DMS153 treated with DMSO at 0.1 percent for 48 hours (cell line): ENCODE results near the gene SLC16A12.
"Not testable (repeated sequence)": the region's sequence is repeated elsewhere in the genome, so short reads cannot be mapped to it uniquely, and the experiment has no call there.

Experiments used
- DNase-seq: peaks from one replicate; lab custom pipeline; 2025; ENCODE audit not compliant: unreplicated experiment; lab: John Stamatoyannopoulos, UW

SLC16A12 gene

GRCh38 chr10:89475125-89475524 lies 60.3 kb downstream of the SLC16A12 start:
- DNase-seq: no peak

GRCh38 chr10:89474452-89474851 lies 60.9 kb downstream of the SLC16A12 start:
- DNase-seq: no peak

- DNase-seq: no peak
These were observed 64.1 kb downstream of the SLC16A12 start for GRCh38 chr10:89471110-89471809.

- no peak for DNase-seq
These were observed 64.8 kb downstream of the SLC16A12 start for GRCh38 chr10:89470628-89471027.

- no peak for DNase-seq
These were observed 65.9 kb downstream of the SLC16A12 start for GRCh38 chr10:89469517-89469916.

- DNase-seq: no peak
These were observed 67.0 kb downstream of the SLC16A12 start for GRCh38 chr10:89468191-89468965.

GRCh38 chr10:89466599-89467035 lies 68.8 kb downstream of the SLC16A12 start:
- peak; percentile 57 for DNase-seq

- no peak for DNase-seq
These were observed 70.2 kb downstream of the SLC16A12 start for GRCh38 chr10:89465196-89465595.

GRCh38 chr10:89463846-89464537 lies 71.4 kb downstream of the SLC16A12 start:
- DNase-seq: no peak

GRCh38 chr10:89458784-89459183 lies 76.6 kb downstream of the SLC16A12 start:
- no peak for DNase-seq

- no peak for DNase-seq
These were observed 77.1 kb downstream of the SLC16A12 start for GRCh38 chr10:89458291-89458690.

- DNase-seq: no peak
These were observed 80.6 kb downstream of the SLC16A12 start for GRCh38 chr10:89454561-89455347.

GRCh38 chr10:89452193-89452592 lies 83.2 kb downstream of the SLC16A12 start:
- no peak for DNase-seq

- DNase-seq: no peak
These were observed 84.5 kb downstream of the SLC16A12 start for GRCh38 chr10:89450901-89451300.

- DNase-seq: not testable (repeated sequence)
These were observed 90.6 kb downstream of the SLC16A12 start for GRCh38 chr10:89444819-89445218.

GRCh38 chr10:89442289-89442688 lies 93.1 kb downstream of the SLC16A12 start:
- no peak for DNase-seq

- no peak for DNase-seq
These were observed 95.0 kb downstream of the SLC16A12 start for GRCh38 chr10:89440226-89441009.

- no peak for DNase-seq
These were observed 96.9 kb downstream of the SLC16A12 start for GRCh38 chr10:89438525-89438924.

- DNase-seq: no peak
These were observed 103.4 kb downstream of the SLC16A12 start for GRCh38 chr10:89431977-89432376.

GRCh38 chr10:89428877-89429276 lies 106.5 kb downstream of the SLC16A12 start:
- no peak for DNase-seq
